GM19240 (cell line): Measurements from ENCODE around the gene DNAJC15.

Source experiments
- DNase-seq: peaks from one replicate; pipeline ENCODE4 v3.0.0; 2011; ENCODE audit warnings: low spot score; ENCODE audit not compliant: insufficient read length

DNAJC15 gene

DNA sequence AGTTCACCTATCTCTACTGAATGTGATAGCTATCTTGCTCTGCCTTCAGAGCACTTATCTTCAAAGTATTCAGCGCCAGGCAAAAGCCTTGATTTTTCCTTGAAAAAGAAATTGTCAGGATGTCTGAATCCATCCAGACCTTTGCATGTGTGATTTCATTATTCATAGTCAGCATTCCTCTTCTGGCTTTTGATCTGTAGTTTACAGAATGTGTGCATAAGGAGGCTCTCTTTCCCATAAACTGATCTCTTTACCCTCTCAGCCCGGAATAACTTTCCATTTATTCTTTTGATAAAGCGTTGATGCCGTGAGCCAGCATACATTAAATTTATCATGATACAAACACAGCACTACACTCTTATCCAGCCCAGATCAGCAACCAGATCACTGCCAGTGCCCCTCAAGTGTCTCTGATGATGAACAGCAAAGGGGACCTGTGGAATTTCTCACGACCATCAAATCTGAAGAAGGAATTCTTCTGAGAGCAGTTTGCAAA, 130.8 kb downstream of the DNAJC15 start:
- DNase-seq, result no peak

DNA sequence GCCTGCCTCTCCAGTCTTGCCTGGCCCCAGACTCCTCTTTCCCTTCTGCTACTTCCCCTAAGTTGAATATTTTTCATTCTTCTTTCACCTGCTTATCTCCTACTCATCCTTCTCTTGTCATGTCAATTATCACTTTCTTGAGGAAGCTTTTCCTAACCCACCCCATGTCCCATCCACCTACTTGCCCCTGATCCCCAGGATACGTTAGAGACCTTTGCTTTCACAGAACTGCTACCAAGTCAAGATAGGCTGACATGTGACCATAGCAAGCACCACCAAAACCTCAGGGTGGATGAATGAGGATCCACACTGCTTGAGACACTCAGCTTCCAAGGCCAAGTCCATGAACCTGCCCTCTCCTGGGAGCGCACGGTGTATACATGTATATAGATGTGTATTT, 131.5 kb downstream of the DNAJC15 start:
- DNase-seq, result no peak

DNA sequence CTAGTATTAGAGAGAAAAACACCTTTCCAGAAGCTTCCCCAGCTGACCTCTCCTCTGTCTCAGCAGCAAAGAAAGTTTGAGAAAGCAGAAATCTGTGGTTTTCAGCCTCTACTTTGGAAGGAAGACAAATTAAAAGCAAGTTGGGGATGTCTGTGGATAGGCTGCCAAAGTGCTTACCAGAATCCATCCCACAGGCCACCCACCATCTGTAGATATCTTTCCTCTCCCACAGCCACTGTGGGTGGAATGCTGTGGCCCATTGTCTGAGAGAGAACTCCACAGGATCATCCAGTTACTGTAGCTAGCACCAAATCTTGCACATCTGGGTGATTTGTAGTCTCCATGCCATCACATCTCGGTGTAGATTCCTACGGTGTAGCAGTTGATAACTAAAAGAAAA, 133.5 kb downstream of the DNAJC15 start:
- DNase-seq, result no peak

DNA sequence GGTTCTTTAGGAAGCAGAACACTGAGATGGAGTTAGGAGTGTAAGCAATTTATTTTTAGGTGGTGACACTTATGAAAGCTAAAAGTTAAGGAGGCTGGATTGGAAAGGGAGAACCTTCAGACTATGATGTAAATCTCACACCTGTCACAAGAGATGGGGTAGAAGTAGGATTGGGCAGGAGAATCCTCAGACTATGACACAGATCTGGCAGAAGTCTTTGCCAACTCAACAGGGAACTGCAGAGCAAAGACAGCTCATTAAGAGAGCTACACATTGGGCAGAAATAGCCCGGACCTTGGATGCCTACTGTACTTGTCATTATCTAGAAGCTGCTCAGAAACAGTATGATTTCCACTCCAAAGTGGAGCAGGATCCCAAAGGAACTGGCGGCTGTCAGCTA, 134.4 kb downstream of the DNAJC15 start:
- DNase-seq, result no peak

DNA sequence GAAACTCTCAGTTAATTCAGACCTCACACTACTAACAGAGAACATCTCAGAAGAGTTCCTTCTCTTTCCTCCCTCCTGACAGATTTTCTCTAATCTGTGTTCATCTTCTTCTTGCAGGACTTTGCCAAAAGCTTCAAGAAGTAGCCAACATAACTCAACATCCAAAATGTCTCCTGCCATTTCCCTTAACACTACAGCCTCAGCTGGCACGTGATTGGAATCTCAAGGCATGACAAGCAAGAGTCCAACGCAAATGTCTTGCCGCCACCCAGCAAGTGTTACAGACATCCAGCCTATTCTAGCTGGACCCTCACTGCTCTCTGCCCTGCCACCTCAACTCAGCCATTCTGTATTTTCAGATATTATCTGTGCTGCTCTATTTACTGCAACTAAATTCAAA, 135.1 kb downstream of the DNAJC15 start:
- DNase-seq, result no peak

DNA sequence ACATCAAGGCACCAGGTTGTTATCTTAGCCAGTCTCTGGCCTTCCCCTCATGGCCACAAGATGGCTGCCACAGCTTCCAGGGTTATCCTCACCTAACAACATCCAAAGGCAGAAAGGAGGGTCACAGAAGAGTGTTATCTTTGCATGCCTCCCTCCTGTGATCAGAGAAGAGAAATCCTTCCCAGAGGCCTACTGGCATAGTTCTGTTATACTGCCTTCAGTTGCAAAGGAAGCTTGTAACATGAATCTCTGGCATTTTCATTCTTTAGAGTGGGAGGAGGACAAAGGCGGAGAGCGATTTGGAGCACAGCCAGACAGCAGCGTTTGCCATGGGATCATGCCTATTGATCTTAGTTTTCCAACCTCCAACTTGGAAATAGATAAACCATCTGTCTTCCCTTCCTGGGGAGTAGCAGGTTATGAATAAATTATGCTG, 135.7 kb downstream of the DNAJC15 start:
- no peak for DNase-seq
